Measurements from ENCODE around the gene NANOS1. TPM values are rescaled to one million over a fixed set of nuclear protein-coding genes. Genes with fewer than 3 reads are reported as not detected.

NANOS1 gene
- total RNA-seq, result 0.52 TPM
- polyA plus RNA-seq, result 3.2 TPM
- long read RNA-seq, donor 1, full-length matches to known transcripts, result 4 of 4 reads
- long read RNA-seq, donor 1, partial matches to known transcripts, result 0 of 4 reads
- long read RNA-seq, donor 1, other reads (novel, unspliced or antisense), result 0 of 4 reads
- long read RNA-seq, donor 2, result 0 reads
- long read RNA-seq, donor 3, full-length matches to known transcripts, result 19 of 19 reads
- long read RNA-seq, donor 3, partial matches to known transcripts, result 0 of 19 reads
- long read RNA-seq, donor 3, other reads (novel, unspliced or antisense), result 0 of 19 reads
- long read RNA-seq, donor 4, full-length matches to known transcripts, result 25 of 25 reads
- long read RNA-seq, donor 4, partial matches to known transcripts, result 0 of 25 reads
- long read RNA-seq, donor 4, other reads (novel, unspliced or antisense), result 0 of 25 reads
- long read RNA-seq, donor 5, full-length matches to known transcripts, result 30 of 428 reads
- long read RNA-seq, donor 5, partial matches to known transcripts, result 393 of 428 reads
- long read RNA-seq, donor 5, other reads (novel, unspliced or antisense), result 5 of 428 reads
- long read RNA-seq, donor 6, full-length matches to known transcripts, result 14 of 14 reads
- long read RNA-seq, donor 6, partial matches to known transcripts, result 0 of 14 reads
- long read RNA-seq, donor 6, other reads (novel, unspliced or antisense), result 0 of 14 reads
- long read RNA-seq, donor 7, full-length matches to known transcripts, result 32 of 32 reads
- long read RNA-seq, donor 7, partial matches to known transcripts, result 0 of 32 reads
- long read RNA-seq, donor 7, other reads (novel, unspliced or antisense), result 0 of 32 reads
- long read RNA-seq, donor 8, full-length matches to known transcripts, result 6 of 6 reads
- long read RNA-seq, donor 8, partial matches to known transcripts, result 0 of 6 reads
- long read RNA-seq, donor 8, other reads (novel, unspliced or antisense), result 0 of 6 reads
- long read RNA-seq, donor 9, full-length matches to known transcripts, result 12 of 12 reads
- long read RNA-seq, donor 9, partial matches to known transcripts, result 0 of 12 reads
- long read RNA-seq, donor 9, other reads (novel, unspliced or antisense), result 0 of 12 reads
- long read RNA-seq, donor 10, full-length matches to known transcripts, result 13 of 210 reads
- long read RNA-seq, donor 10, partial matches to known transcripts, result 122 of 210 reads
- long read RNA-seq, donor 10, other reads (novel, unspliced or antisense), result 75 of 210 reads

- Histone ChIP-seq H3K36me3 (ENCODE audit: control insufficient read depth in 2 of 2, insufficient read depth in 2 of 2, low read length in 1 of 2) (peaks cover 6 to 23% of the 10 kb centered on the region in 2 donors), H3K4me1 (ENCODE audit: control insufficient read depth in 2 of 2, insufficient read depth in 2 of 2, low read length in 2 of 2) (peaks cover 7 to 14% of the 10 kb centered on the region in 2 donors), H3K9me3 (ENCODE audit: control insufficient read depth in 2 of 2, insufficient read depth in 1 of 2, low read length in 1 of 2) (no peaks in the 10 kb centered on the region), H3K4me3 (ENCODE audit: low read length in 2 of 2) (peak within 1 kb of the TSS; percentile 16 to 66), H3K27me3 (ENCODE audit: control insufficient read depth in 2 of 2, insufficient read depth in 1 of 2, low read length in 1 of 2) (peaks cover 0 to 10% of the 10 kb centered on the region in 2 donors), H3K27ac (ENCODE audit: low read depth in 1 of 2, low read length in 1 of 2) (peak within 1 kb of the TSS in 1 of 2 donors; percentile 27)
- DNase-seq (ENCODE audit: low read depth in 6 of 9, low spot score in 9 of 9), result peak in 5 of 9 donors; percentile 1 to 48 (median 13)
- under 1% methylated on average over 135 of the region's 136 CpGs for WGBS
Observed at GRCh38 chr10:119029613-119030420, at the start of gene NANOS1. NANOS1 (plus strand) TSS chr10:119029714; CDS start chr10:119029802, 88 bp downstream.

GRCh38 chr10:118980135-118980865 lies 49.2 kb upstream of the NANOS1 start:
- no peak for DNase-seq (ENCODE audit: low read depth in 6 of 9, low spot score in 9 of 9)
- Histone ChIP-seq H3K27ac (ENCODE audit: low read depth in 1 of 2, low read length in 1 of 2) (no peak overlapping the region), H3K36me3 (ENCODE audit: control insufficient read depth in 2 of 2, insufficient read depth in 2 of 2, low read length in 1 of 2) (no peaks in the 10 kb centered on the region), H3K4me1 (ENCODE audit: control insufficient read depth in 2 of 2, insufficient read depth in 2 of 2, low read length in 2 of 2) (peaks cover 0 to 3% of the 10 kb centered on the region in 2 donors), H3K27me3 (ENCODE audit: control insufficient read depth in 2 of 2, insufficient read depth in 1 of 2, low read length in 1 of 2) (no peaks in the 10 kb centered on the region), H3K9me3 (ENCODE audit: control insufficient read depth in 2 of 2, insufficient read depth in 1 of 2, low read length in 1 of 2) (peaks cover 0 to 3% of the 10 kb centered on the region in 2 donors), H3K4me3 (ENCODE audit: low read length in 2 of 2) (no peak overlapping the region)
- 80% methylated on average over 17 of the region's 17 CpGs for WGBS

GRCh38 chr10:118980870-118981269 lies 48.6 kb upstream of the NANOS1 start:
- Histone ChIP-seq H3K27ac (ENCODE audit: low read depth in 1 of 2, low read length in 1 of 2) (no peak overlapping the region), H3K36me3 (ENCODE audit: control insufficient read depth in 2 of 2, insufficient read depth in 2 of 2, low read length in 1 of 2) (no peaks in the 10 kb centered on the region), H3K27me3 (ENCODE audit: control insufficient read depth in 2 of 2, insufficient read depth in 1 of 2, low read length in 1 of 2) (no peaks in the 10 kb centered on the region), H3K4me3 (ENCODE audit: low read length in 2 of 2) (no peak overlapping the region), H3K4me1 (ENCODE audit: control insufficient read depth in 2 of 2, insufficient read depth in 2 of 2, low read length in 2 of 2) (peaks cover 0 to 3% of the 10 kb centered on the region in 2 donors), H3K9me3 (ENCODE audit: control insufficient read depth in 2 of 2, insufficient read depth in 1 of 2, low read length in 1 of 2) (peaks cover 0 to 7% of the 10 kb centered on the region in 2 donors)
- WGBS, result 90% methylated on average over 6 of the region's 6 CpGs
- DNase-seq (ENCODE audit: low read depth in 6 of 9, low spot score in 9 of 9), result no peak

GRCh38 chr10:118981946-118982345 lies 47.6 kb upstream of the NANOS1 start:
- H3K27ac ChIP-seq (ENCODE audit: low read depth in 1 of 2, low read length in 1 of 2), result no peak overlapping the region
- WGBS, result 87% methylated on average over 11 of the region's 11 CpGs
- no peak for DNase-seq (ENCODE audit: low read depth in 6 of 9, low spot score in 9 of 9)

GRCh38 chr10:118982366-118982765 lies 47.1 kb upstream of the NANOS1 start:
- Histone ChIP-seq H3K4me3 (ENCODE audit: low read length in 2 of 2) (no peak overlapping the region), H3K27me3 (ENCODE audit: control insufficient read depth in 2 of 2, insufficient read depth in 1 of 2, low read length in 1 of 2) (no peaks in the 10 kb centered on the region), H3K27ac (ENCODE audit: low read depth in 1 of 2, low read length in 1 of 2) (no peak overlapping the region), H3K4me1 (ENCODE audit: control insufficient read depth in 2 of 2, insufficient read depth in 2 of 2, low read length in 2 of 2) (peaks cover 0 to 3% of the 10 kb centered on the region in 2 donors), H3K9me3 (ENCODE audit: control insufficient read depth in 2 of 2, insufficient read depth in 1 of 2, low read length in 1 of 2) (peaks cover 0 to 7% of the 10 kb centered on the region in 2 donors), H3K36me3 (ENCODE audit: control insufficient read depth in 2 of 2, insufficient read depth in 2 of 2, low read length in 1 of 2) (no peaks in the 10 kb centered on the region)
- no peak for DNase-seq (ENCODE audit: low read depth in 6 of 9, low spot score in 9 of 9)
- WGBS, result 97% methylated on average over 4 of the region's 4 CpGs

More at GRCh38 chr10:118981946-118982345, 47.6 kb upstream of the NANOS1 start:
- Histone ChIP-seq H3K9me3 (ENCODE audit: control insufficient read depth in 2 of 2, insufficient read depth in 1 of 2, low read length in 1 of 2) (peaks cover 0 to 7% of the 10 kb centered on the region in 2 donors), H3K36me3 (ENCODE audit: control insufficient read depth in 2 of 2, insufficient read depth in 2 of 2, low read length in 1 of 2) (no peaks in the 10 kb centered on the region), H3K4me1 (ENCODE audit: control insufficient read depth in 2 of 2, insufficient read depth in 2 of 2, low read length in 2 of 2) (peaks cover 0 to 3% of the 10 kb centered on the region in 2 donors), H3K27me3 (ENCODE audit: control insufficient read depth in 2 of 2, insufficient read depth in 1 of 2, low read length in 1 of 2) (no peaks in the 10 kb centered on the region), H3K4me3 (ENCODE audit: low read length in 2 of 2) (no peak overlapping the region)

GRCh38 chr10:118983263-118983662 lies 46.3 kb upstream of the NANOS1 start:
- Histone ChIP-seq H3K4me3 (ENCODE audit: low read length in 2 of 2) (no peak overlapping the region), H3K9me3 (ENCODE audit: control insufficient read depth in 2 of 2, insufficient read depth in 1 of 2, low read length in 1 of 2) (peaks cover 0 to 7% of the 10 kb centered on the region in 2 donors), H3K27ac (ENCODE audit: low read depth in 1 of 2, low read length in 1 of 2) (no peak overlapping the region), H3K36me3 (ENCODE audit: control insufficient read depth in 2 of 2, insufficient read depth in 2 of 2, low read length in 1 of 2) (no peaks in the 10 kb centered on the region), H3K4me1 (ENCODE audit: control insufficient read depth in 2 of 2, insufficient read depth in 2 of 2, low read length in 2 of 2) (peaks cover 0 to 3% of the 10 kb centered on the region in 2 donors), H3K27me3 (ENCODE audit: control insufficient read depth in 2 of 2, insufficient read depth in 1 of 2, low read length in 1 of 2) (no peaks in the 10 kb centered on the region)
- DNase-seq (ENCODE audit: low read depth in 6 of 9, low spot score in 9 of 9), result peak in 1 of 9 donors; percentile 18
- WGBS, result 91% methylated on average over 1 of the region's 1 CpG

- Histone ChIP-seq H3K36me3 (ENCODE audit: control insufficient read depth in 2 of 2, insufficient read depth in 2 of 2, low read length in 1 of 2) (no peaks in the 10 kb centered on the region), H3K4me1 (ENCODE audit: control insufficient read depth in 2 of 2, insufficient read depth in 2 of 2, low read length in 2 of 2) (peaks cover 0 to 3% of the 10 kb centered on the region in 2 donors), H3K4me3 (ENCODE audit: low read length in 2 of 2) (no peak overlapping the region), H3K9me3 (ENCODE audit: control insufficient read depth in 2 of 2, insufficient read depth in 1 of 2, low read length in 1 of 2) (peaks cover 0 to 7% of the 10 kb centered on the region in 2 donors), H3K27me3 (ENCODE audit: control insufficient read depth in 2 of 2, insufficient read depth in 1 of 2, low read length in 1 of 2) (no peaks in the 10 kb centered on the region), H3K27ac (ENCODE audit: low read depth in 1 of 2, low read length in 1 of 2) (no peak overlapping the region)
- WGBS, result 96% methylated on average over 2 of the region's 2 CpGs
- DNase-seq (ENCODE audit: low read depth in 6 of 9, low spot score in 9 of 9), result no peak
Observed at GRCh38 chr10:118985576-118985975, 43.9 kb upstream of the NANOS1 start.

Measured in thymus (tissue), 14 donors.